HCT116 (cell line): Measurements from ENCODE around the gene SEC22C. TPM values are rescaled to one million over a fixed set of nuclear protein-coding genes. Genes with fewer than 3 reads are reported as not detected.

Experiments used
- ATAC-seq: fragments of 200-7000 bp; cut with Tn5 transposase; 2 replicates; pipeline ENCODE4 v1.9.1; 2020; ENCODE audit warnings: mild to moderate bottlenecking, moderate library complexity
- BruUV-seq: library from RNA; stranded (reverse); fragments of 400-500 nt; replicated peaks from 2 replicates; lab custom pipeline; 2021; lab: Mats Ljungman, UMichigan
- CTCF ChIA-PET: fragments of 300-600 bp; sonication (Branson Sonifier 250); formaldehyde crosslinking; loops from one replicate; lab custom pipeline; 2021; ENCODE audit warnings: antibody characterized with exemption; lab: Charles Lee
- POLR2A ChIA-PET: fragments of 300-600, 350-600 bp; sonication (Branson Sonifier 250); formaldehyde crosslinking; loops from one replicate; lab custom pipeline; 2021; ENCODE audit warnings: antibody characterized with exemption; lab: Charles Lee
- RAD21 ChIA-PET, 2 experiments: fragments of 300-600 bp; sonication (Branson Sonifier 250); formaldehyde crosslinking; loops; one replicate each; lab custom pipeline; 2023; ENCODE audit warnings: low total read pairs in 2 of 2; ENCODE audit not compliant: uncharacterized antibody in 2 of 2, unreplicated experiment in 2 of 2, low non-redundant PET in 1 of 2; lab: Charles Lee
- DNase-seq: peaks from one replicate; pipeline ENCODE4 v3.0.0-alpha.2; 2010; ENCODE audit warnings: low read depth, low spot score
- H2AFZ ChIP-seq: fragments of 200-600 bp; shearing (Covaris generic), sonication (generic); 2 replicates; pipeline ENCODE4 v1.6.1; 2017; ENCODE audit warnings: low read depth, mixed run types, mixed read lengths, antibody characterized with exemption, low read length; ENCODE audit not compliant: poor library complexity, severe bottlenecking
- H3K27ac ChIP-seq: 2 replicates; pipeline ENCODE4 v1.5.1; 2012; ENCODE audit warnings: low read depth, low read length
- H3K27me3 ChIP-seq: fragments of 200-600 bp; sonication (generic); 2 replicates; pipeline ENCODE4 v1.6.1; 2016; ENCODE audit warnings: mixed run types, low read length, mixed read lengths; ENCODE audit not compliant: insufficient read depth
- H3K36me3 ChIP-seq, 2 experiments: fragments of 200-500 bp in 1 of 2; fragments of 200-600 bp in 1 of 2; sonication (Bioruptor generic) in 1 of 2; sonication (generic) in 1 of 2; 2 replicates each; pipeline versions ENCODE4 v1.5.1 to v1.6.1; 2014 to 2016; ENCODE audit warnings: low read length in 2 of 2, inconsistent platforms in 1 of 2, mixed read lengths in 1 of 2, mixed run types in 1 of 2; ENCODE audit not compliant: insufficient read depth in 2 of 2, control insufficient read depth in 1 of 2
- H3K4me1 ChIP-seq, 2 experiments: fragments of 200-600 bp in 1 of 2; sonication (generic) in 1 of 2; 2 replicates each; pipeline versions ENCODE4 v1.5.1 to v1.6.1; 2012 to 2017; ENCODE audit warnings: low read length in 2 of 2, inconsistent platforms in 1 of 2, mild to moderate bottlenecking in 1 of 2, mixed read lengths in 1 of 2, mixed run types in 1 of 2, moderate library complexity in 1 of 2; ENCODE audit not compliant: insufficient read depth in 2 of 2, control insufficient read depth in 1 of 2
- H3K4me2 ChIP-seq: fragments of 200-600 bp; sonication (generic); 2 replicates; pipeline ENCODE4 v1.6.1; 2017; ENCODE audit warnings: mixed run types, low read length, mixed read lengths
- H3K4me3 ChIP-seq, 2 experiments: fragments of 200-600 bp in 1 of 2; sonication (generic) in 1 of 2; replicated peaks in 1 of 2; 2 replicates each; pipeline ENCODE4 v1.5.1; 2011 to 2016; ENCODE audit warnings: low read length in 2 of 2, control low read depth in 1 of 2, low read depth in 1 of 2, mild to moderate bottlenecking in 1 of 2, mixed read lengths in 1 of 2, mixed run types in 1 of 2
- H3K79me2 ChIP-seq: fragments of 200-600 bp; sonication (generic); 2 replicates; pipeline ENCODE4 v1.6.1; 2017; ENCODE audit warnings: mild to moderate bottlenecking, mixed run types, low read length, moderate library complexity, mixed read lengths; ENCODE audit not compliant: insufficient read depth
- H3K9ac ChIP-seq: fragments of 200-600 bp; sonication (generic); 2 replicates; pipeline ENCODE4 v1.6.1; 2016; ENCODE audit warnings: low read length, mixed read lengths
- H3K9me2 ChIP-seq: fragments of 200-600 bp; sonication (generic), shearing (Covaris generic); 2 replicates; pipeline ENCODE4 v1.6.1; 2017; ENCODE audit warnings: mixed run types, mild to moderate bottlenecking, moderate library complexity; ENCODE audit not compliant: insufficient read depth
- H3K9me3 ChIP-seq, 2 experiments: fragments of 200-500 bp in 1 of 2; fragments of 200-600 bp in 1 of 2; sonication (Bioruptor generic) in 1 of 2; sonication (generic) in 1 of 2; 2 replicates each; pipeline ENCODE4 v1.6.1; 2014 to 2017; ENCODE audit warnings: low read length in 2 of 2, mixed read lengths in 2 of 2, inconsistent platforms in 1 of 2, low read depth in 1 of 2, mild to moderate bottlenecking in 1 of 2, mixed run types in 1 of 2, moderate library complexity in 1 of 2; ENCODE audit not compliant: control insufficient read depth in 1 of 2, insufficient read depth in 1 of 2
- H4K20me1 ChIP-seq: fragments of 200-600 bp; sonication (generic), shearing (Covaris generic); 2 replicates; pipeline ENCODE4 v1.6.1; 2017; ENCODE audit warnings: mixed run types, mild to moderate bottlenecking, moderate library complexity; ENCODE audit not compliant: insufficient read depth
- CBX3 ChIP-seq: IDR thresholded peaks from 2 replicates; pipeline ENCODE4 v1.6.1; 2012; ENCODE audit warnings: low read depth
- CEBPB ChIP-seq: IDR thresholded peaks from 2 replicates; pipeline ENCODE4 v1.6.1; 2012; ENCODE audit warnings: low read depth
- EGR1 ChIP-seq: IDR thresholded peaks from 2 replicates; pipeline ENCODE4 v1.6.1; 2012; ENCODE audit warnings: low read depth
- ELF1 ChIP-seq: IDR thresholded peaks from 2 replicates; pipeline ENCODE4 v1.6.1; 2012; ENCODE audit warnings: low read depth, borderline replicate concordance
- EZH2 ChIP-seq: fragments of 200-600 bp; sonication (generic); IDR thresholded peaks from 2 replicates; pipeline ENCODE4 v1.6.1; 2017; ENCODE audit warnings: antibody characterized with exemption, mixed run types
- EZH2phosphoT487 ChIP-seq: fragments of 200-600 bp; IDR thresholded peaks from 2 replicates; pipeline ENCODE4 v1.6.1; 2018; ENCODE audit warnings: antibody characterized with exemption, borderline replicate concordance
- FOSL1 ChIP-seq: IDR thresholded peaks from 2 replicates; pipeline ENCODE4 v1.6.1; 2012; ENCODE audit warnings: low read depth
- JUND ChIP-seq: IDR thresholded peaks from 2 replicates; pipeline ENCODE4 v1.6.1; 2012
- POLR2A ChIP-seq: IDR thresholded peaks from 2 replicates; pipeline ENCODE4 v1.7.0; 2011; ENCODE audit warnings: borderline replicate concordance; ENCODE audit not compliant: insufficient read depth, insufficient read length; ENCODE audit errors: extremely low read depth
- RAD21 ChIP-seq: IDR thresholded peaks from 2 replicates; pipeline ENCODE4 v1.6.1; 2012; ENCODE audit warnings: low read depth, mild to moderate bottlenecking
- SIN3A ChIP-seq: IDR thresholded peaks from 2 replicates; pipeline ENCODE4 v1.6.1; 2012; ENCODE audit warnings: low read depth
- SRF ChIP-seq: IDR thresholded peaks from 2 replicates; pipeline ENCODE4 v1.6.1; 2012; ENCODE audit warnings: low read depth
- TCF7L2 ChIP-seq: IDR thresholded peaks from 2 replicates; pipeline ENCODE4 v1.7.0; 2011; ENCODE audit warnings: borderline replicate concordance, inconsistent platforms; ENCODE audit not compliant: insufficient read depth, insufficient read length; ENCODE audit errors: extremely low read depth
- YY1 ChIP-seq: IDR thresholded peaks from 2 replicates; pipeline ENCODE4 v1.6.1; 2011; ENCODE audit warnings: low read length, low read depth, moderate library complexity, mild to moderate bottlenecking; ENCODE audit not compliant: insufficient replicate concordance; ENCODE audit errors: extremely low read depth
- ZFX ChIP-seq: fragments of 450-650 bp; IDR thresholded peaks from 2 replicates; pipeline ENCODE4 v1.6.1; 2017
- ZNF274 ChIP-seq: fragments of 200-500 bp; sonication (Bioruptor generic); IDR thresholded peaks from 2 replicates; pipeline ENCODE4 v1.6.1; 2014; ENCODE audit warnings: mild to moderate bottlenecking, low read depth, low read length, inconsistent platforms
- intact Hi-C: fragments of 100-400 bp; cut with micrococcal nuclease; formaldehyde crosslinking; loops from 2 replicates; pipeline ENCODE4 v1.10.0; 2022
- total RNA-seq: library from RNA; stranded (reverse); gene quantifications from one replicate; pipeline ENCODE4 v1.2.1, GENCODE V29; 2021; ENCODE audit not compliant: unreplicated experiment
- TF ChIP-seq, protein P1 (sequence below): IDR thresholded peaks from 2 replicates; pipeline ENCODE4 v1.6.1; 2012
- TF ChIP-seq, protein P2 (sequence below): IDR thresholded peaks from 2 replicates; pipeline ENCODE4 v1.6.1; 2012; ENCODE audit warnings: low read depth
- TF ChIP-seq, protein P3 (sequence below), 3 experiments: fragments of 200-600 bp in 1 of 3; sonication (generic) in 1 of 3; IDR thresholded peaks in 2 of 3; conservative IDR thresholded peaks in 1 of 3; 2 replicates each; pipeline ENCODE4 v1.5.1; 2012 to 2017; ENCODE audit warnings: low read depth in 2 of 3, low read length in 2 of 3, antibody characterized with exemption in 1 of 3, borderline replicate concordance in 1 of 3, control low read depth in 1 of 3, mild to moderate bottlenecking in 1 of 3, mixed read lengths in 1 of 3, mixed run types in 1 of 3, moderate library complexity in 1 of 3; ENCODE audit not compliant: insufficient read depth in 1 of 3
- TF ChIP-seq, protein P4 (sequence below): IDR thresholded peaks from 2 replicates; pipeline ENCODE4 v1.6.1; 2011; ENCODE audit warnings: mild to moderate bottlenecking, low read length, moderate library complexity; ENCODE audit not compliant: insufficient replicate concordance; ENCODE audit errors: extremely low read depth

The SEC22C gene
- total RNA-seq, 1 experiment from 2014 or later, result 43.4 TPM

- Histone ChIP-seq H3K9me2 (no peaks in the 10 kb centered on the region), H3K36me3 (no peaks in the 10 kb centered on the region), H3K4me2 (no peak overlapping the region), H3K4me3 (no peak overlapping the region), H3K4me1 (peaks cover 3 to 5% of the 10 kb centered on the region in 2 experiments; a peak in 2 of 4 replicates), H3K79me2 (no peaks in the 10 kb centered on the region), H3K27ac (no peak overlapping the region), H2AFZ (no peak overlapping the region), H4K20me1 (no peaks in the 10 kb centered on the region), H3K9ac (no peak overlapping the region), H3K27me3 (no peaks in the 10 kb centered on the region), H3K9me3 (no peaks in the 10 kb centered on the region)
- no peak for ATAC-seq
- no TSS peak for BruUV-seq
- CTCF ChIA-PET, result no interaction called here
- TF ChIP-seq, protein P1, sequence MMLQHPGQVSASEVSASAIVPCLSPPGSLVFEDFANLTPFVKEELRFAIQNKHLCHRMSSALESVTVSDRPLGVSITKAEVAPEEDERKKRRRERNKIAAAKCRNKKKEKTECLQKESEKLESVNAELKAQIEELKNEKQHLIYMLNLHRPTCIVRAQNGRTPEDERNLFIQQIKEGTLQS, result no peak
- TF ChIP-seq, protein P2, sequence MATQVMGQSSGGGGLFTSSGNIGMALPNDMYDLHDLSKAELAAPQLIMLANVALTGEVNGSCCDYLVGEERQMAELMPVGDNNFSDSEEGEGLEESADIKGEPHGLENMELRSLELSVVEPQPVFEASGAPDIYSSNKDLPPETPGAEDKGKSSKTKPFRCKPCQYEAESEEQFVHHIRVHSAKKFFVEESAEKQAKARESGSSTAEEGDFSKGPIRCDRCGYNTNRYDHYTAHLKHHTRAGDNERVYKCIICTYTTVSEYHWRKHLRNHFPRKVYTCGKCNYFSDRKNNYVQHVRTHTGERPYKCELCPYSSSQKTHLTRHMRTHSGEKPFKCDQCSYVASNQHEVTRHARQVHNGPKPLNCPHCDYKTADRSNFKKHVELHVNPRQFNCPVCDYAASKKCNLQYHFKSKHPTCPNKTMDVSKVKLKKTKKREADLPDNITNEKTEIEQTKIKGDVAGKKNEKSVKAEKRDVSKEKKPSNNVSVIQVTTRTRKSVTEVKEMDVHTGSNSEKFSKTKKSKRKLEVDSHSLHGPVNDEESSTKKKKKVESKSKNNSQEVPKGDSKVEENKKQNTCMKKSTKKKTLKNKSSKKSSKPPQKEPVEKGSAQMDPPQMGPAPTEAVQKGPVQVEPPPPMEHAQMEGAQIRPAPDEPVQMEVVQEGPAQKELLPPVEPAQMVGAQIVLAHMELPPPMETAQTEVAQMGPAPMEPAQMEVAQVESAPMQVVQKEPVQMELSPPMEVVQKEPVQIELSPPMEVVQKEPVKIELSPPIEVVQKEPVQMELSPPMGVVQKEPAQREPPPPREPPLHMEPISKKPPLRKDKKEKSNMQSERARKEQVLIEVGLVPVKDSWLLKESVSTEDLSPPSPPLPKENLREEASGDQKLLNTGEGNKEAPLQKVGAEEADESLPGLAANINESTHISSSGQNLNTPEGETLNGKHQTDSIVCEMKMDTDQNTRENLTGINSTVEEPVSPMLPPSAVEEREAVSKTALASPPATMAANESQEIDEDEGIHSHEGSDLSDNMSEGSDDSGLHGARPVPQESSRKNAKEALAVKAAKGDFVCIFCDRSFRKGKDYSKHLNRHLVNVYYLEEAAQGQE, result no peak
- TF ChIP-seq CEBPB, result no peak
- TF ChIP-seq RAD21, result no peak
- no peak for TF ChIP-seq EGR1
- no peak for TF ChIP-seq TCF7L2
- TF ChIP-seq EZH2phosphoT487, result no peak
- no peak for TF ChIP-seq SRF
- no peak for TF ChIP-seq CBX3
- no peak for TF ChIP-seq YY1
- no peak for TF ChIP-seq SIN3A
- TF ChIP-seq ZFX, result no peak
- TF ChIP-seq, protein P3, sequence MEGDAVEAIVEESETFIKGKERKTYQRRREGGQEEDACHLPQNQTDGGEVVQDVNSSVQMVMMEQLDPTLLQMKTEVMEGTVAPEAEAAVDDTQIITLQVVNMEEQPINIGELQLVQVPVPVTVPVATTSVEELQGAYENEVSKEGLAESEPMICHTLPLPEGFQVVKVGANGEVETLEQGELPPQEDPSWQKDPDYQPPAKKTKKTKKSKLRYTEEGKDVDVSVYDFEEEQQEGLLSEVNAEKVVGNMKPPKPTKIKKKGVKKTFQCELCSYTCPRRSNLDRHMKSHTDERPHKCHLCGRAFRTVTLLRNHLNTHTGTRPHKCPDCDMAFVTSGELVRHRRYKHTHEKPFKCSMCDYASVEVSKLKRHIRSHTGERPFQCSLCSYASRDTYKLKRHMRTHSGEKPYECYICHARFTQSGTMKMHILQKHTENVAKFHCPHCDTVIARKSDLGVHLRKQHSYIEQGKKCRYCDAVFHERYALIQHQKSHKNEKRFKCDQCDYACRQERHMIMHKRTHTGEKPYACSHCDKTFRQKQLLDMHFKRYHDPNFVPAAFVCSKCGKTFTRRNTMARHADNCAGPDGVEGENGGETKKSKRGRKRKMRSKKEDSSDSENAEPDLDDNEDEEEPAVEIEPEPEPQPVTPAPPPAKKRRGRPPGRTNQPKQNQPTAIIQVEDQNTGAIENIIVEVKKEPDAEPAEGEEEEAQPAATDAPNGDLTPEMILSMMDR (IDR thresholded peaks at IDR 0.05 in 2 of 3, conservative IDR thresholded peaks at IDR 0.05 in 1 of 3; ENCODE audit: borderline replicate concordance in 1 of 3, insufficient read depth in 1 of 3, low read depth in 2 of 3, low read length in 2 of 3), result no peak
- TF ChIP-seq ZNF274, result no peak
- TF ChIP-seq FOSL1, result no peak
- no peak for TF ChIP-seq POLR2A
- TF ChIP-seq EZH2, result no peak
- TF ChIP-seq, protein P4, sequence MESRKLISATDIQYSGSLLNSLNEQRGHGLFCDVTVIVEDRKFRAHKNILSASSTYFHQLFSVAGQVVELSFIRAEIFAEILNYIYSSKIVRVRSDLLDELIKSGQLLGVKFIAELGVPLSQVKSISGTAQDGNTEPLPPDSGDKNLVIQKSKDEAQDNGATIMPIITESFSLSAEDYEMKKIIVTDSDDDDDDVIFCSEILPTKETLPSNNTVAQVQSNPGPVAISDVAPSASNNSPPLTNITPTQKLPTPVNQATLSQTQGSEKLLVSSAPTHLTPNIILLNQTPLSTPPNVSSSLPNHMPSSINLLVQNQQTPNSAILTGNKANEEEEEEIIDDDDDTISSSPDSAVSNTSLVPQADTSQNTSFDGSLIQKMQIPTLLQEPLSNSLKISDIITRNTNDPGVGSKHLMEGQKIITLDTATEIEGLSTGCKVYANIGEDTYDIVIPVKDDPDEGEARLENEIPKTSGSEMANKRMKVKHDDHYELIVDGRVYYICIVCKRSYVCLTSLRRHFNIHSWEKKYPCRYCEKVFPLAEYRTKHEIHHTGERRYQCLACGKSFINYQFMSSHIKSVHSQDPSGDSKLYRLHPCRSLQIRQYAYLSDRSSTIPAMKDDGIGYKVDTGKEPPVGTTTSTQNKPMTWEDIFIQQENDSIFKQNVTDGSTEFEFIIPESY, result no peak
- TF ChIP-seq JUND, result no peak
- no peak for TF ChIP-seq ELF1
- POLR2A ChIA-PET, result interaction anchor here (0.7 kb wide), 1 partner anchor 18 kb away, joined by 3 read pairs; no protein-coding TSS in a partner anchor
- RAD21 ChIA-PET, result no interaction called here
- DNase-seq, result no peak
- intact Hi-C loops, result no loop called here
Measured at GRCh38 chr3:42529468-42529867, 52.3 kb downstream of the SEC22C start.
